NCI-H2196 treated with DMSO at 0.1 percent for 48 hours (cell line): ENCODE measurements around the gene SLBP.
"Not testable (repeated sequence)": the region's sequence is repeated elsewhere in the genome, so short reads cannot be mapped to it uniquely, and the experiment has no call there.

ENCODE experiments used
- DNase-seq: peaks from one replicate; lab custom pipeline; 2025; ENCODE audit not compliant: unreplicated experiment; lab: John Stamatoyannopoulos, UW

SLBP gene

GRCh38 chr4:1713003-1713851 lies 1.1 kb upstream of the SLBP start:
- peak; percentile 73 for DNase-seq

- no peak for DNase-seq
Observed at GRCh38 chr4:1711571-1712215, 426 bp downstream of the SLBP start.

- no peak for DNase-seq
Observed at GRCh38 chr4:1711055-1711570, 1.0 kb downstream of the SLBP start.

GRCh38 chr4:1708581-1708980 lies 3.5 kb downstream of the SLBP start:
- DNase-seq, result no peak

- no peak for DNase-seq
Observed at GRCh38 chr4:1706358-1706757, 5.8 kb downstream of the SLBP start.

GRCh38 chr4:1705732-1706131 lies 6.4 kb downstream of the SLBP start:
- no peak for DNase-seq

- DNase-seq, result no peak
Observed at GRCh38 chr4:1703867-1704266, 8.3 kb downstream of the SLBP start.

GRCh38 chr4:1701671-1702070 lies 10.4 kb downstream of the SLBP start:
- not testable (repeated sequence) for DNase-seq

GRCh38 chr4:1695913-1696312 lies 16.2 kb downstream of the SLBP start:
- DNase-seq, result no peak

GRCh38 chr4:1693131-1693896 lies 18.8 kb downstream of the SLBP start:
- peak; percentile 79 for DNase-seq

- no peak for DNase-seq
Observed at GRCh38 chr4:1691737-1692373, 20.3 kb downstream of the SLBP start.

- DNase-seq, result no peak
Observed at GRCh38 chr4:1690698-1691097, 21.4 kb downstream of the SLBP start.

GRCh38 chr4:1686440-1687036 lies 25.6 kb downstream of the SLBP start:
- DNase-seq, result no peak

GRCh38 chr4:1685235-1686150 lies 26.6 kb downstream of the SLBP start:
- no peak for DNase-seq

- DNase-seq, result no peak
Observed at GRCh38 chr4:1684506-1685234, 27.4 kb downstream of the SLBP start.

GRCh38 chr4:1683736-1684505 lies 28.2 kb downstream of the SLBP start, which contains the start of gene FAM53A:
TSS of gene FAM53A (minus strand) at chr4:1684313. CDS start at chr4:1668741, 15,572 bp downstream.
- DNase-seq, result peak; percentile 83

GRCh38 chr4:1683261-1683735 lies 28.8 kb downstream of the SLBP start:
- DNase-seq, result no peak

GRCh38 chr4:1682860-1683259 lies 29.3 kb downstream of the SLBP start:
- DNase-seq, result no peak
